GM12892 (cell line): ENCODE results near the gene NDUFA5.

Experiments
- POLR2A ChIP-seq: IDR thresholded peaks from 2 replicates; pipeline ENCODE4 v1.6.1; 2011; ENCODE audit warnings: low read depth, low read length, control low read depth
- POLR2AphosphoS5 ChIP-seq: IDR thresholded peaks from 2 replicates; pipeline ENCODE4 v1.6.1; 2011; ENCODE audit warnings: low read depth, low read length, control low read depth

DNA sequence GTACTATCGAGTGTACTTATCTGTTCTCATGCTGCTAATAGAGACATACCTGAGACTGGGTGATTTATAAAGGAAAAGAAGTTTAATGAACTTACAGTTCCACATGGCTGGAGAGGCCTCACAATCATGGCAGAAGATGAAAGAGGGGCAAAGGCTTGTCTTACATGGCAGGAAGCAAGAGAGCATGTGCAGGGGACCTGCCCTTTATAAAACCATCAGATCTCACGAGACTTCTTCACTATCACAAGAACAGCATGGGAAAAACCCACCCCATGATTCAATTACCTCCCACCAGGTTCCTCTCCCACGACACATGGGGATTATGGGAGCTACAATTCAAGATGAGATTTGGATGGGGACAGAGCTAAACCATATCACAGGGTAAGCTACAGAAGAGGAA is 4.5 kb downstream of the NDUFA5 start:
- TF ChIP-seq POLR2A (no peak), POLR2AphosphoS5 (no peak)
